HCT116 (cell line): ENCODE measurements around the gene FLNB. TPM values are rescaled to one million over a fixed set of nuclear protein-coding genes. Genes with fewer than 3 reads are reported as not detected.

Experiments
- ATAC-seq: fragments of 200-7000 bp; cut with Tn5 transposase; 2 replicates; pipeline ENCODE4 v1.9.1; 2020; ENCODE audit warnings: mild to moderate bottlenecking, moderate library complexity
- BruUV-seq: library from RNA; stranded (reverse); fragments of 400-500 nt; replicated peaks from 2 replicates; lab custom pipeline; 2021; lab: Mats Ljungman, UMichigan
- CTCF ChIA-PET: fragments of 300-600 bp; sonication (Branson Sonifier 250); formaldehyde crosslinking; loops from one replicate; lab custom pipeline; 2021; ENCODE audit warnings: antibody characterized with exemption; lab: Charles Lee
- POLR2A ChIA-PET: fragments of 300-600, 350-600 bp; sonication (Branson Sonifier 250); formaldehyde crosslinking; loops from one replicate; lab custom pipeline; 2021; ENCODE audit warnings: antibody characterized with exemption; lab: Charles Lee
- RAD21 ChIA-PET, 2 experiments: fragments of 300-600 bp; sonication (Branson Sonifier 250); formaldehyde crosslinking; loops; one replicate each; lab custom pipeline; 2023; ENCODE audit warnings: low total read pairs in 2 of 2; ENCODE audit not compliant: uncharacterized antibody in 2 of 2, unreplicated experiment in 2 of 2, low non-redundant PET in 1 of 2; lab: Charles Lee
- DNase-seq: peaks from one replicate; pipeline ENCODE4 v3.0.0-alpha.2; 2010; ENCODE audit warnings: low read depth, low spot score
- H2AFZ ChIP-seq: fragments of 200-600 bp; shearing (Covaris generic), sonication (generic); 2 replicates; pipeline ENCODE4 v1.6.1; 2017; ENCODE audit warnings: low read depth, mixed run types, mixed read lengths, antibody characterized with exemption, low read length; ENCODE audit not compliant: poor library complexity, severe bottlenecking
- H3K27ac ChIP-seq: 2 replicates; pipeline ENCODE4 v1.5.1; 2012; ENCODE audit warnings: low read depth, low read length
- H3K27me3 ChIP-seq: fragments of 200-600 bp; sonication (generic); 2 replicates; pipeline ENCODE4 v1.6.1; 2016; ENCODE audit warnings: mixed run types, low read length, mixed read lengths; ENCODE audit not compliant: insufficient read depth
- H3K36me3 ChIP-seq, 2 experiments: fragments of 200-500 bp in 1 of 2; fragments of 200-600 bp in 1 of 2; sonication (Bioruptor generic) in 1 of 2; sonication (generic) in 1 of 2; 2 replicates each; pipeline versions ENCODE4 v1.5.1 to v1.6.1; 2014 to 2016; ENCODE audit warnings: low read length in 2 of 2, inconsistent platforms in 1 of 2, mixed read lengths in 1 of 2, mixed run types in 1 of 2; ENCODE audit not compliant: insufficient read depth in 2 of 2, control insufficient read depth in 1 of 2
- H3K4me1 ChIP-seq, 2 experiments: fragments of 200-600 bp in 1 of 2; sonication (generic) in 1 of 2; 2 replicates each; pipeline versions ENCODE4 v1.5.1 to v1.6.1; 2012 to 2017; ENCODE audit warnings: low read length in 2 of 2, inconsistent platforms in 1 of 2, mild to moderate bottlenecking in 1 of 2, mixed read lengths in 1 of 2, mixed run types in 1 of 2, moderate library complexity in 1 of 2; ENCODE audit not compliant: insufficient read depth in 2 of 2, control insufficient read depth in 1 of 2
- H3K4me2 ChIP-seq: fragments of 200-600 bp; sonication (generic); 2 replicates; pipeline ENCODE4 v1.6.1; 2017; ENCODE audit warnings: mixed run types, low read length, mixed read lengths
- H3K4me3 ChIP-seq, 2 experiments: fragments of 200-600 bp in 1 of 2; sonication (generic) in 1 of 2; replicated peaks in 1 of 2; 2 replicates each; pipeline ENCODE4 v1.5.1; 2011 to 2016; ENCODE audit warnings: low read length in 2 of 2, control low read depth in 1 of 2, low read depth in 1 of 2, mild to moderate bottlenecking in 1 of 2, mixed read lengths in 1 of 2, mixed run types in 1 of 2
- H3K79me2 ChIP-seq: fragments of 200-600 bp; sonication (generic); 2 replicates; pipeline ENCODE4 v1.6.1; 2017; ENCODE audit warnings: mild to moderate bottlenecking, mixed run types, low read length, moderate library complexity, mixed read lengths; ENCODE audit not compliant: insufficient read depth
- H3K9ac ChIP-seq: fragments of 200-600 bp; sonication (generic); 2 replicates; pipeline ENCODE4 v1.6.1; 2016; ENCODE audit warnings: low read length, mixed read lengths
- H3K9me2 ChIP-seq: fragments of 200-600 bp; sonication (generic), shearing (Covaris generic); 2 replicates; pipeline ENCODE4 v1.6.1; 2017; ENCODE audit warnings: mixed run types, mild to moderate bottlenecking, moderate library complexity; ENCODE audit not compliant: insufficient read depth
- H3K9me3 ChIP-seq, 2 experiments: fragments of 200-500 bp in 1 of 2; fragments of 200-600 bp in 1 of 2; sonication (Bioruptor generic) in 1 of 2; sonication (generic) in 1 of 2; 2 replicates each; pipeline ENCODE4 v1.6.1; 2014 to 2017; ENCODE audit warnings: low read length in 2 of 2, mixed read lengths in 2 of 2, inconsistent platforms in 1 of 2, low read depth in 1 of 2, mild to moderate bottlenecking in 1 of 2, mixed run types in 1 of 2, moderate library complexity in 1 of 2; ENCODE audit not compliant: control insufficient read depth in 1 of 2, insufficient read depth in 1 of 2
- H4K20me1 ChIP-seq: fragments of 200-600 bp; sonication (generic), shearing (Covaris generic); 2 replicates; pipeline ENCODE4 v1.6.1; 2017; ENCODE audit warnings: mixed run types, mild to moderate bottlenecking, moderate library complexity; ENCODE audit not compliant: insufficient read depth
- CBX3 ChIP-seq: IDR thresholded peaks from 2 replicates; pipeline ENCODE4 v1.6.1; 2012; ENCODE audit warnings: low read depth
- CEBPB ChIP-seq: IDR thresholded peaks from 2 replicates; pipeline ENCODE4 v1.6.1; 2012; ENCODE audit warnings: low read depth
- CTCF ChIP-seq, 3 experiments: fragments of 200-600 bp in 1 of 3; sonication (generic) in 1 of 3; IDR thresholded peaks in 2 of 3; conservative IDR thresholded peaks in 1 of 3; 2 replicates each; pipeline ENCODE4 v1.5.1; 2012 to 2017; ENCODE audit warnings: low read depth in 2 of 3, low read length in 2 of 3, antibody characterized with exemption in 1 of 3, borderline replicate concordance in 1 of 3, control low read depth in 1 of 3, mild to moderate bottlenecking in 1 of 3, mixed read lengths in 1 of 3, mixed run types in 1 of 3, moderate library complexity in 1 of 3; ENCODE audit not compliant: insufficient read depth in 1 of 3
- EGR1 ChIP-seq: IDR thresholded peaks from 2 replicates; pipeline ENCODE4 v1.6.1; 2012; ENCODE audit warnings: low read depth
- ELF1 ChIP-seq: IDR thresholded peaks from 2 replicates; pipeline ENCODE4 v1.6.1; 2012; ENCODE audit warnings: low read depth, borderline replicate concordance
- EZH2phosphoT487 ChIP-seq: fragments of 200-600 bp; IDR thresholded peaks from 2 replicates; pipeline ENCODE4 v1.6.1; 2018; ENCODE audit warnings: antibody characterized with exemption, borderline replicate concordance
- FOSL1 ChIP-seq: IDR thresholded peaks from 2 replicates; pipeline ENCODE4 v1.6.1; 2012; ENCODE audit warnings: low read depth
- JUND ChIP-seq: IDR thresholded peaks from 2 replicates; pipeline ENCODE4 v1.6.1; 2012
- MAX ChIP-seq: IDR thresholded peaks from 2 replicates; pipeline ENCODE4 v1.6.1; 2012
- POLR2A ChIP-seq: IDR thresholded peaks from 2 replicates; pipeline ENCODE4 v1.7.0; 2011; ENCODE audit warnings: borderline replicate concordance; ENCODE audit not compliant: insufficient read depth, insufficient read length; ENCODE audit errors: extremely low read depth
- POLR2AphosphoS5 ChIP-seq: IDR thresholded peaks from 2 replicates; pipeline ENCODE4 v1.6.1; 2011; ENCODE audit warnings: mild to moderate bottlenecking, low read depth, low read length, moderate library complexity
- RAD21 ChIP-seq: IDR thresholded peaks from 2 replicates; pipeline ENCODE4 v1.6.1; 2012; ENCODE audit warnings: low read depth, mild to moderate bottlenecking
- REST ChIP-seq: IDR thresholded peaks from 2 replicates; pipeline ENCODE4 v1.6.1; 2012; ENCODE audit warnings: low read depth
- SIN3A ChIP-seq: IDR thresholded peaks from 2 replicates; pipeline ENCODE4 v1.6.1; 2012; ENCODE audit warnings: low read depth
- SP1 ChIP-seq: IDR thresholded peaks from 2 replicates; pipeline ENCODE4 v1.6.1; 2012; ENCODE audit warnings: low read depth
- SRF ChIP-seq: IDR thresholded peaks from 2 replicates; pipeline ENCODE4 v1.6.1; 2012; ENCODE audit warnings: low read depth
- YY1 ChIP-seq: IDR thresholded peaks from 2 replicates; pipeline ENCODE4 v1.6.1; 2011; ENCODE audit warnings: low read length, low read depth, moderate library complexity, mild to moderate bottlenecking; ENCODE audit not compliant: insufficient replicate concordance; ENCODE audit errors: extremely low read depth
- ZBTB33 ChIP-seq: IDR thresholded peaks from 2 replicates; pipeline ENCODE4 v1.6.1; 2011; ENCODE audit warnings: mild to moderate bottlenecking, low read length, moderate library complexity; ENCODE audit not compliant: insufficient replicate concordance; ENCODE audit errors: extremely low read depth
- ZFX ChIP-seq: fragments of 450-650 bp; IDR thresholded peaks from 2 replicates; pipeline ENCODE4 v1.6.1; 2017
- ZNF274 ChIP-seq: fragments of 200-500 bp; sonication (Bioruptor generic); IDR thresholded peaks from 2 replicates; pipeline ENCODE4 v1.6.1; 2014; ENCODE audit warnings: mild to moderate bottlenecking, low read depth, low read length, inconsistent platforms
- intact Hi-C: fragments of 100-400 bp; cut with micrococcal nuclease; formaldehyde crosslinking; loops from 2 replicates; pipeline ENCODE4 v1.10.0; 2022
- total RNA-seq: library from RNA; stranded (reverse); gene quantifications from one replicate; pipeline ENCODE4 v1.2.1, GENCODE V29; 2021; ENCODE audit not compliant: unreplicated experiment

The FLNB gene
- total RNA-seq, 1 experiment from 2014 or later: 116 TPM

- peaks cover 18 to 38% of the 10 kb centered on the region in 2 experiments for H3K4me1 ChIP-seq
- intact Hi-C loops: loop anchor here (1.0 kb wide), 1 partner anchor 30 kb away; no protein-coding TSS in a partner anchor
- no TSS peak for BruUV-seq
- TF ChIP-seq SP1 (peak; percentile 39; the same call in 1 of the 2 replicates), CEBPB (no peak), POLR2A (no peak), MAX (peak; percentile 98), ZNF274 (no peak), JUND (no peak), SIN3A (peak; percentile 49; the same call in 1 of the 2 replicates), CTCF (IDR thresholded peaks at IDR 0.05 in 2 of 3, conservative IDR thresholded peaks at IDR 0.05 in 1 of 3; ENCODE audit: borderline replicate concordance in 1 of 3, insufficient read depth in 1 of 3, low read depth in 2 of 3, low read length in 2 of 3) (peak; percentile 81 to 90 (median 83)), REST (no peak), SRF (no peak), ELF1 (no peak), ZBTB33 (no peak), ZFX (no peak), RAD21 (peak; percentile 55), EZH2phosphoT487 (no peak), FOSL1 (no peak), EGR1 (peak; percentile 81), POLR2AphosphoS5 (peak; percentile 27; the same call in 1 of the 2 replicates), YY1 (peak; percentile 44), CBX3 (peak; percentile 60)
Observed at GRCh38 chr3:58217209-58217811, 209.1 kb downstream of the FLNB start.

More at GRCh38 chr3:58217209-58217811, 209.1 kb downstream of the FLNB start:
- CTCF ChIA-PET: interaction anchor here (0.6 to 3.5 kb wide), 25 partner anchors 9 to 408 kb away, joined by 3 to 28 read pairs (median 4); partner anchors contain the start of genes HTD2 and RPP14
- H3K4me3 ChIP-seq: peak overlapping the region in 1 of 2 experiments; percentile 46; a peak in 3 of 4 replicates
- peak overlapping the region; percentile 34; the same call in 1 of the 2 replicates for H3K9ac ChIP-seq
- ATAC-seq: peak; percentile 97
- H3K9me3 ChIP-seq: no peaks in the 10 kb centered on the region
- H4K20me1 ChIP-seq: no peaks in the 10 kb centered on the region
- RAD21 ChIA-PET: interaction anchor here (0.7 to 1.3 kb wide), 4 partner anchors 29 to 89 kb away, joined by 3 read pairs; partner anchors contain the start of genes HTD2 (in 1 of the 2) and RPP14 (in 1 of the 2)
- peak overlapping the region; percentile 84 for H3K4me2 ChIP-seq
- H3K27me3 ChIP-seq: no peaks in the 10 kb centered on the region
- POLR2A ChIA-PET: interaction anchor here (0.8 to 0.9 kb wide), 2 partner anchors 29 to 89 kb away, joined by 3 to 4 read pairs; partner anchors contain the start of genes HTD2 and RPP14
- H3K36me3 ChIP-seq: no peaks in the 10 kb centered on the region
- peak; percentile 90 for DNase-seq
- peak overlapping the region; percentile 99 for H2AFZ ChIP-seq
- peak overlapping the region; percentile 49 for H3K27ac ChIP-seq
- H3K79me2 ChIP-seq: no peaks in the 10 kb centered on the region
- no peaks in the 10 kb centered on the region for H3K9me2 ChIP-seq
